GM12878 (cell line): ENCODE measurements around the gene SLX4IP. TPM values are rescaled to one million over a fixed set of nuclear protein-coding genes. Genes with fewer than 3 reads are reported as not detected.

ENCODE experiments used
- ATAC-seq: fragments of 200-7000 bp; cut with Tn5 transposase; 3 replicates; pipeline ENCODE4 v1.9.1; 2020; ENCODE audit warnings: mild to moderate bottlenecking, moderate library complexity
- BruUV-seq: library from RNA; stranded (reverse); fragments of 400-500 nt; replicated peaks from 2 replicates; lab custom pipeline; 2021; lab: Mats Ljungman, UMichigan
- CTCF ChIA-PET: fragments of 300-600 bp; sonication (Branson Sonifier 250); formaldehyde crosslinking; extraction: SDS; loops from one replicate; lab custom pipeline; 2021; ENCODE audit warnings: inconsistent platforms; lab: Yijun Ruan, JAX
- POLR2A ChIA-PET: fragments of 350-600 bp; formaldehyde crosslinking; extraction: SDS; loops from one replicate; lab custom pipeline; 2021; ENCODE audit warnings: inconsistent platforms; lab: Charles Lee
- RAD21 ChIA-PET: fragments of 300-600 bp; sonication (Branson Sonifier 250); formaldehyde crosslinking; loops from one replicate; lab custom pipeline; 2023; ENCODE audit warnings: antibody characterized with exemption; ENCODE audit not compliant: unreplicated experiment; lab: Charles Lee
- SMC1A ChIA-PET: fragments of 300-600 bp; sonication (Branson Sonifier 250); formaldehyde crosslinking; loops from one replicate; lab custom pipeline; 2023; ENCODE audit not compliant: unreplicated experiment, uncharacterized antibody; lab: Charles Lee
- DNase-seq: peaks from one replicate; pipeline ENCODE4 v3.0.0-alpha.2; 2011; ENCODE audit warnings: low read depth, low spot score
- FAIRE-seq: peaks from 3 replicates; lab custom pipeline; 2011; peaks lifted over from hg19 to GRCh38; lab: Jason Lieb, UNC
- H2AFZ ChIP-seq: 2 replicates; pipeline ENCODE4 v1.6.0; 2011; ENCODE audit warnings: low read depth, low read length, control low read depth; ENCODE audit not compliant: control insufficient read depth
- H3K27ac ChIP-seq: 2 replicates; pipeline ENCODE4 v1.5.1; 2011; ENCODE audit warnings: control low read depth; ENCODE audit not compliant: control insufficient read depth, insufficient read depth
- H3K27me3 ChIP-seq, 2 experiments: replicated peaks in 1 of 2; 2 replicates each; pipeline versions ENCODE4 v1.6.0 to v1.6.1; 2011; ENCODE audit warnings: low read length in 1 of 2; ENCODE audit not compliant: control insufficient read depth in 2 of 2, insufficient read depth in 2 of 2
- H3K36me3 ChIP-seq, 2 experiments: 2 replicates each; pipeline ENCODE4 v1.5.1; 2011; ENCODE audit warnings: low read length in 1 of 2; ENCODE audit not compliant: control insufficient read depth in 2 of 2, insufficient read depth in 2 of 2
- H3K4me1 ChIP-seq: 2 replicates; pipeline ENCODE4 v1.6.1; 2011; ENCODE audit warnings: mild to moderate bottlenecking, low read length, moderate library complexity, mixed read lengths; ENCODE audit not compliant: control insufficient read depth, insufficient read depth
- H3K4me2 ChIP-seq: 2 replicates; pipeline ENCODE4 v1.6.0; 2011; ENCODE audit warnings: control low read depth; ENCODE audit not compliant: control insufficient read depth, insufficient read depth
- H3K4me3 ChIP-seq: fragments of 200-600 bp; sonication (generic); 2 replicates; pipeline ENCODE4 v1.5.1; 2016
- H3K79me2 ChIP-seq: 2 replicates; pipeline ENCODE4 v1.6.0; 2011; ENCODE audit warnings: low read length; ENCODE audit not compliant: control insufficient read depth, insufficient read depth
- H3K9ac ChIP-seq: 2 replicates; pipeline ENCODE4 v1.8.0; 2011; ENCODE audit warnings: low read length, control low read depth, mixed read lengths; ENCODE audit not compliant: control insufficient read depth, insufficient read depth
- H3K9me3 ChIP-seq: replicated peaks from 3 replicates; pipeline ENCODE4 v1.5.1; 2011; ENCODE audit warnings: mild to moderate bottlenecking, low read length; ENCODE audit not compliant: control insufficient read depth, insufficient read depth
- H4K20me1 ChIP-seq: 2 replicates; pipeline ENCODE4 v1.6.0; 2011; ENCODE audit not compliant: control insufficient read depth, insufficient read depth
- BRCA1 ChIP-seq: IDR thresholded peaks from 2 replicates; pipeline ENCODE4 v1.6.1; 2011; ENCODE audit warnings: low read depth, low read length, improper control_type of control experiment
- CEBPZ ChIP-seq: fragments of 150-350 bp; IDR thresholded peaks from 2 replicates; pipeline ENCODE4 v1.6.1; 2016; ENCODE audit warnings: low read depth, low read length
- CREM ChIP-seq: IDR thresholded peaks from 2 replicates; pipeline ENCODE4 v1.6.1; 2014; ENCODE audit warnings: antibody characterized with exemption, low read depth
- DPF2 ChIP-seq: fragments of 450-650 bp; IDR thresholded peaks from 2 replicates; pipeline ENCODE4 v1.6.1; 2017; ENCODE audit warnings: mild to moderate bottlenecking
- SMAD5 ChIP-seq: IDR thresholded peaks from 2 replicates; pipeline ENCODE4 v1.6.1; 2016; ENCODE audit warnings: antibody characterized with exemption, low read depth
- SP1 ChIP-seq: IDR thresholded peaks from one replicate; pipeline ENCODE4 v1.6.1; 2011; ENCODE audit warnings: low read depth, low read length
- SUPT20H ChIP-seq: IDR thresholded peaks from 2 replicates; pipeline ENCODE4 v1.6.1; 2011; ENCODE audit warnings: low read depth, mild to moderate bottlenecking, low read length, moderate library complexity, borderline replicate concordance; ENCODE audit not compliant: control insufficient read depth
- ZNF24 ChIP-seq: fragments of 450-650 bp; IDR thresholded peaks from 2 replicates; pipeline ENCODE4 v1.6.1; 2017; ENCODE audit warnings: antibody characterized with exemption, mild to moderate bottlenecking
- ZNF274 ChIP-seq: IDR thresholded peaks from one replicate; pipeline ENCODE4 v1.8.0; 2011; ENCODE audit not compliant: insufficient read length, insufficient read depth
- WGBS: methylation state at CpG from one replicate; pipeline ENCODE4 v1.1.6; 2016; ENCODE audit warnings: low lambda C conversion rate; ENCODE audit not compliant: insufficient replicate concordance, insufficient coverage; ENCODE audit errors: missing lambda C conversion rate; 5-methylcytosine and 5-hydroxymethylcytosine counted together
- in situ Hi-C: fragments of 300-500 bp; cut with MboI; formaldehyde crosslinking; loops from 9 replicates; pipeline ENCODE4 v1.14.3; 2018; ENCODE audit warnings: mixed read lengths
- intact Hi-C: fragments of 100-400 bp; cut with micrococcal nuclease; formaldehyde crosslinking; loops from one replicate; pipeline ENCODE4 v1.14.2; 2022; ENCODE audit not compliant: unreplicated experiment
- polyA plus RNA-seq, 11 experiments: library from polyadenylated mRNA; depleted of rRNA in 4 of 11; unstranded in 6 of 11; stranded (reverse) in 5 of 11; fragments of >200 nt; fragmentation: Nextera tagmentation in 4 of 11; fragmentation: Illumina TruSeq in 1 of 11; extraction: Ambion mirVana in 4 of 11; extraction: Trizol in 1 of 11; gene quantifications; 1 replicate in 1 of 11; 2 replicates in 10 of 11; pipeline versions ENCODE4 v1.2.1 to v1.2.3, GENCODE V29; 2011 to 2016; ENCODE audit warnings: inconsistent platforms in 2 of 11, missing spikeins in 2 of 11, low read depth in 1 of 11
- total RNA-seq, 4 experiments: library from RNA; depleted of rRNA in 3 of 4; stranded (reverse); fragments of >200 nt in 3 of 4; fragmentation: Illumina TruSeq in 1 of 4; extraction: Trizol in 1 of 4; gene quantifications; 2 replicates each; pipeline versions ENCODE4 v1.2.1 to v1.2.3, GENCODE V29; 2013 to 2021
- TF ChIP-seq, protein P1 (sequence below): fragments of 450-650 bp; IDR thresholded peaks from 2 replicates; pipeline ENCODE4 v1.6.1; 2017; ENCODE audit warnings: antibody characterized with exemption, mild to moderate bottlenecking, moderate library complexity

SLX4IP gene
- total and polyA plus RNA-seq, 10 of the 15 experiments (the other 5 are each of a cell fraction or from before 2014, with no cell fraction given) = 2.2 to 11.0 (median 6.3) TPM

- CTCF ChIA-PET = interaction anchor here (0.9 to 1.6 kb wide), 2 partner anchors 43 to 57 kb away, joined by 3 to 4 read pairs; no protein-coding TSS in a partner anchor
- H4K20me1 ChIP-seq = no peaks in the 10 kb centered on the region
- FAIRE-seq (no peak), ATAC-seq (no peak), DNase-seq (no peak)
- in situ Hi-C loops = no loop called here
- SMC1A ChIA-PET = interaction anchor here (2.9 kb wide), 1 partner anchor 66 kb away, joined by 10 read pairs; no protein-coding TSS in a partner anchor
- intact Hi-C loops = loop anchor here (10.0 kb wide), 3 partner anchors 65 to 795 kb away; partner anchors contain the start of gene JAG1
- no peaks in the 10 kb centered on the region; the same call in 2 of the 3 replicates for H3K9me3 ChIP-seq
- POLR2A ChIA-PET = interaction anchor here (0.5 kb wide), 1 partner anchor 18 kb away, joined by 3 read pairs; no protein-coding TSS in a partner anchor
- H3K4me3 ChIP-seq = no peak overlapping the region
- H3K4me2 ChIP-seq = no peak overlapping the region
- H3K27me3 ChIP-seq = no peaks in the 10 kb centered on the region
- WGBS = 95% methylated on average over 6 of the region's 6 CpGs
- no TSS peak for BruUV-seq
- peaks cover 7% of the 10 kb centered on the region for H3K79me2 ChIP-seq
- RAD21 ChIA-PET = interaction anchor here (1.2 kb wide), 1 partner anchor 82 kb away, joined by 3 read pairs; no protein-coding TSS in a partner anchor
- TF ChIP-seq SMAD5 = no peak
- TF ChIP-seq ZNF274 = no peak
- H3K27ac ChIP-seq = no peak overlapping the region
- H3K36me3 ChIP-seq = 0 out of 4 replicates have a peak, but pooled peaks cover 0 to 3% of the 10 kb centered on the region in 2 experiments
- H2AFZ ChIP-seq = no peak overlapping the region
- peaks cover 10% of the 10 kb centered on the region for H3K4me1 ChIP-seq
- H3K9ac ChIP-seq = no peak overlapping the region
Measured at GRCh38 chr20:10470276-10470675, 35.2 kb downstream of the SLX4IP start.

GRCh38 chr20:10472871-10473270, 37.8 kb downstream of the SLX4IP start:
- WGBS = 100% methylated on average over 2 of the region's 2 CpGs
- in situ Hi-C loops (no loop called here), intact Hi-C loops (loop anchor here (10.0 kb wide), 3 partner anchors 62 to 792 kb away; partner anchors contain the start of gene JAG1)
- FAIRE-seq = no peak
- Histone ChIP-seq H3K36me3 (0 out of 4 replicates have a peak, but pooled peaks cover 0 to 3% of the 10 kb centered on the region in 2 experiments), H3K9ac (no peak overlapping the region), H3K9me3 (no peaks in the 10 kb centered on the region; the same call in 2 of the 3 replicates), H3K4me1 (peaks cover 33% of the 10 kb centered on the region), H3K27me3 (no peaks in the 10 kb centered on the region), H3K4me3 (no peak overlapping the region), H4K20me1 (no peaks in the 10 kb centered on the region), H2AFZ (no peak overlapping the region), H3K27ac (no peak overlapping the region), H3K79me2 (peaks cover 10% of the 10 kb centered on the region), H3K4me2 (no peak overlapping the region)
- SMC1A ChIA-PET = interaction anchor here (0.8 to 6.8 kb wide), 7 partner anchors 8 to 114 kb away, joined by 3 to 72 read pairs (median 4); partner anchors contain the start of genes MKKS and SLX4IP
- RAD21 ChIA-PET = interaction anchor here (1.3 to 7.4 kb wide), 3 partner anchors 41 to 80 kb away, joined by 3 to 77 read pairs (median 8); no protein-coding TSS in a partner anchor
- BruUV-seq = no TSS peak
- CTCF ChIA-PET = interaction anchor here (0.6 to 6.7 kb wide), 6 partner anchors 20 to 91 kb away, joined by 3 to 57 read pairs (median 3); no protein-coding TSS in a partner anchor
- POLR2A ChIA-PET = interaction anchor here (1.3 to 6.3 kb wide), 2 partner anchors 21 to 37 kb away, joined by 5 to 53 read pairs; partner anchors contain the start of genes MKKS and SLX4IP
- ATAC-seq = no peak
- TF ChIP-seq SMAD5 = no peak
- TF ChIP-seq ZNF24 = no peak
- TF ChIP-seq CEBPZ = no peak
- TF ChIP-seq SUPT20H = no peak
- TF ChIP-seq BRCA1 = no peak
- no peak for TF ChIP-seq DPF2
- no peak for TF ChIP-seq CREM
- TF ChIP-seq, protein P1, sequence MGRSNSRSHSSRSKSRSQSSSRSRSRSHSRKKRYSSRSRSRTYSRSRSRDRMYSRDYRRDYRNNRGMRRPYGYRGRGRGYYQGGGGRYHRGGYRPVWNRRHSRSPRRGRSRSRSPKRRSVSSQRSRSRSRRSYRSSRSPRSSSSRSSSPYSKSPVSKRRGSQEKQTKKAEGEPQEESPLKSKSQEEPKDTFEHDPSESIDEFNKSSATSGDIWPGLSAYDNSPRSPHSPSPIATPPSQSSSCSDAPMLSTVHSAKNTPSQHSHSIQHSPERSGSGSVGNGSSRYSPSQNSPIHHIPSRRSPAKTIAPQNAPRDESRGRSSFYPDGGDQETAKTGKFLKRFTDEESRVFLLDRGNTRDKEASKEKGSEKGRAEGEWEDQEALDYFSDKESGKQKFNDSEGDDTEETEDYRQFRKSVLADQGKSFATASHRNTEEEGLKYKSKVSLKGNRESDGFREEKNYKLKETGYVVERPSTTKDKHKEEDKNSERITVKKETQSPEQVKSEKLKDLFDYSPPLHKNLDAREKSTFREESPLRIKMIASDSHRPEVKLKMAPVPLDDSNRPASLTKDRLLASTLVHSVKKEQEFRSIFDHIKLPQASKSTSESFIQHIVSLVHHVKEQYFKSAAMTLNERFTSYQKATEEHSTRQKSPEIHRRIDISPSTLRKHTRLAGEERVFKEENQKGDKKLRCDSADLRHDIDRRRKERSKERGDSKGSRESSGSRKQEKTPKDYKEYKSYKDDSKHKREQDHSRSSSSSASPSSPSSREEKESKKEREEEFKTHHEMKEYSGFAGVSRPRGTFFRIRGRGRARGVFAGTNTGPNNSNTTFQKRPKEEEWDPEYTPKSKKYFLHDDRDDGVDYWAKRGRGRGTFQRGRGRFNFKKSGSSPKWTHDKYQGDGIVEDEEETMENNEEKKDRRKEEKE = no peak
- no peak for TF ChIP-seq SP1
- no peak for DNase-seq
